ENCODE data around the gene CTBP1.
"Not testable (repeated sequence)": the region's sequence is repeated elsewhere in the genome, so short reads cannot be mapped to it uniquely, and the experiment has no call there.

The CTBP1 gene

GRCh38 chr4:1239141-1239949, 9.6 kb downstream of the CTBP1 start:
- Histone ChIP-seq H3K27me3 (ENCODE audit: control insufficient read depth, insufficient read depth, low read length) (no peaks in the 10 kb centered on the region), H3K4me3 (ENCODE audit: low read depth, low read length) (no peak overlapping the region), H3K4me1 (ENCODE audit: control insufficient read depth, insufficient read depth, low read length) (no peaks in the 10 kb centered on the region), H3K9ac (ENCODE audit: low read depth, low read length) (no peak overlapping the region), H3K9me3 (ENCODE audit: control insufficient read depth, insufficient read depth, low read length) (no peaks in the 10 kb centered on the region), H3K36me3 (ENCODE audit: control insufficient read depth, insufficient read depth, low read length) (peaks cover 40% of the 10 kb centered on the region)

DNA sequence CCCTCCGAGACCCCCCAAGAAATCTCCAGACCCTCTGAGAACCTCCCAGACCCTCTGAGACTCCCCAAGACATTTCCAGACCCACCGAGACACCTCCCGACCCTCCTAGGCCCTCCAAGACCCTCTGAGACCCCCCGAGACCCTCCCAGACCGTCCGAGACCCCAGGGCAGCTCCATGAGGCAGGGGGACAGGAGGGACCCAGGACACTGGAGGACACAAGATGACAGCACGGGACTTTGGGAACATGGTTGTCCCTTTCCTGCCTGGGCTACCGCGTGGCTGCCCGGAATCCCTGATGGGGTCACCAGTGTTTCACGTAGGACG, 10.3 kb downstream of the CTBP1 start:
- H3K9me3 ChIP-seq (ENCODE audit: control insufficient read depth, insufficient read depth, low read length), result no peaks in the 10 kb centered on the region
- peaks cover 44% of the 10 kb centered on the region for H3K36me3 ChIP-seq (ENCODE audit: control insufficient read depth, insufficient read depth, low read length)
- H3K4me3 ChIP-seq (ENCODE audit: low read depth, low read length), result no peak overlapping the region
- no peak overlapping the region for H3K9ac ChIP-seq (ENCODE audit: low read depth, low read length)
- H3K27me3 ChIP-seq (ENCODE audit: control insufficient read depth, insufficient read depth, low read length), result no peaks in the 10 kb centered on the region
- no peaks in the 10 kb centered on the region for H3K4me1 ChIP-seq (ENCODE audit: control insufficient read depth, insufficient read depth, low read length)

DNA sequence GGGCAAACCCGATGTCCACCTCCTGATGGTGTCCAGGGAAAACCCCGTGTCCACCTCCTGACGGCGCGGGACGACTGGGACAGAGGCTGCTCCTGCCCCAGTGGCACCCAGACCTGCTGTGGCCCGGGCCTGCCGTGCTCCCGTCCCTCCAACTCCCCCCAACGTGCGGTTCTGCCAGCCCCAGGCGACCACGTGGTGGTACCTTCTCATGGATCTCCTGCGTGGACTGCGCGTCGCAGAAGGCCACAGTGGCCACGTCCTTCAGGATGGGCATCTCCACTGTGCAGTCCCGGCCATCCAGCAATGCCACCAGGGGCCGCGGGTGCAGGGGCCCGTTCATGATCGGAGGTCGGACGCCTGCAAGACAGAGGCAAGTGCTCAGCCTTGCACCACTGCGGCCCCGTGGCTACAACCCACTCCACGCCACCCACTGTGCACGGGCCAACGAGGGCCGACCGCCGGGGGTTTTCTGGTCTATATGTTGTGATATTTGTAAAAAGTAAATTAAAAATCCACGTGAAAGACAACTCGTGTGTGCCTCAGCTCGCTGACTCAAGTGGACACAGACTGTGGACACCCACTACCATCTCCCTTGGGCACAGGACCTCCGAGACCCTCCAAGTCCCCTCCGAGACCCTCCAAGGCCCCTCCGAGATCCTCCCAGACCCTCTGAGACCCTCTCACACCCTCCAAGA, 10.8 kb downstream of the CTBP1 start:
- Histone ChIP-seq H3K4me3 (ENCODE audit: low read depth, low read length) (no peak overlapping the region), H3K27me3 (ENCODE audit: control insufficient read depth, insufficient read depth, low read length) (no peaks in the 10 kb centered on the region), H3K4me1 (ENCODE audit: control insufficient read depth, insufficient read depth, low read length) (no peaks in the 10 kb centered on the region), H3K9ac (ENCODE audit: low read depth, low read length) (no peak overlapping the region), H3K36me3 (ENCODE audit: control insufficient read depth, insufficient read depth, low read length) (peaks cover 49% of the 10 kb centered on the region), H3K9me3 (ENCODE audit: control insufficient read depth, insufficient read depth, low read length) (no peaks in the 10 kb centered on the region)

GRCh38 chr4:1237261-1237660, 11.7 kb downstream of the CTBP1 start:
- not testable (repeated sequence) for H3K9me3 ChIP-seq (ENCODE audit: control insufficient read depth, insufficient read depth, low read length); H3K27me3 ChIP-seq (ENCODE audit: control insufficient read depth, insufficient read depth, low read length); H3K9ac ChIP-seq (ENCODE audit: low read depth, low read length); H3K4me3 ChIP-seq (ENCODE audit: low read depth, low read length); H3K4me1 ChIP-seq (ENCODE audit: control insufficient read depth, insufficient read depth, low read length)
- peaks cover 54% of the 10 kb centered on the region for H3K36me3 ChIP-seq (ENCODE audit: control insufficient read depth, insufficient read depth, low read length)

DNA sequence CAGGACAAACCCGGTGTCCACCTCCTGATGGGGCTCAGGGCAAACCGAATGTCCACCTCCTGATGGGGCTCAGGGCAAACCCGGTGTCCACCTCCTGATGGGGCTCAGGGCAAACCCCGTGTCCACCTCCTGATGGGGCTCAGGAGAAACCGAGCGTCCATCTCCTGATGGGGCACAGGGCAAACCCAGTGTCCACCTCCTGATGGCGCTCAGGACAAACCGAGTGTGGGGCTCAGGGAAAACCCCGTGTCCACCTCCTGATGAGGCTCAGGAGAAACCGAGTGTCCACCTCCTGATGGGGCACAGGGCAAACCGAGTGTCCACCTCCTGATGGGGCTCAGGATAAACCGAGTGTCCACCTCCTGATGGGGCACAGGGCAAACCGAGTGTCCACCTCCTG, 12.1 kb downstream of the CTBP1 start:
- not testable (repeated sequence) for H3K9ac ChIP-seq (ENCODE audit: low read depth, low read length); H3K4me1 ChIP-seq (ENCODE audit: control insufficient read depth, insufficient read depth, low read length); H3K9me3 ChIP-seq (ENCODE audit: control insufficient read depth, insufficient read depth, low read length); H3K4me3 ChIP-seq (ENCODE audit: low read depth, low read length); H3K27me3 ChIP-seq (ENCODE audit: control insufficient read depth, insufficient read depth, low read length)
- peaks cover 55% of the 10 kb centered on the region for H3K36me3 ChIP-seq (ENCODE audit: control insufficient read depth, insufficient read depth, low read length)

- Histone ChIP-seq H3K9me3 (ENCODE audit: control insufficient read depth, insufficient read depth, low read length) (no peaks in the 10 kb centered on the region), H3K9ac (ENCODE audit: low read depth, low read length) (no peak overlapping the region)
These were observed 12.8 kb downstream of the CTBP1 start for GRCh38 chr4:1236103-1236641.

DNA sequence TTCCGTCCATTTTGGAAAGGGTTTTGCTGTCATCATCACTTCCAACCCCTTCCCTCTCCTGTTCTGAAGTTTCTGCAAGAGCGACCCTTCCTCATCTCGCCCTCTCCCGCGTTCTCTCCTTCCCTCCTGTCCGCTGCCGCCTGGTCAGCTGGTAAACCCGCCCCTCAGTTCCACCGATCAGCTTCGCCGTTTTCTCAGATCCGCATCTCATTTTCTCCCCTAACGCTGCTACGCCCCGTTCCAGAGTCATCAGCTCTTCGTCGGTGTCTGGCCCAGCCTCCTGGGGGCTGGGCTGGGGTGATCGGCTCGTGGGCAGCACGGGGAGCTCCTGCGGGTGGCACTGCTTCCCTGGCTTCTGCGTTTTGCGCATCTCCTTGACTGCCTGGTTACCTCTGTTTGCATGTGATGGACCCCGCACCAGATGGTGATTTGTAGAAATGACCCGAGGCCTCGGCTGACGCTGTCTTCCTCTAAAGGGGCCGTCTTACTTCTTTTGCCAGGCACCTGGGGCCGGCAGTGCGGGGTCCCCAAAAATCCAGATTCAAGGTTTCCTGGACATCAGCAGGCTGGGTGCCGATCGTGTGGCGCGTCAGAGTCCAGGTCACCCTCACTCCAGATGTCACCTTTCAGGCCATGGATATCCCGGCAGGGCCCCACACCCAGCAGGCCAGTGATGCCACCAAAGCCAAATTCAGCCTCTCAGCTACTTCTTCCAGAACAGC, 13.4 kb downstream of the CTBP1 start:
- Histone ChIP-seq H3K9me3 (ENCODE audit: control insufficient read depth, insufficient read depth, low read length) (no peaks in the 10 kb centered on the region), H3K4me1 (ENCODE audit: control insufficient read depth, insufficient read depth, low read length) (no peaks in the 10 kb centered on the region), H3K4me3 (ENCODE audit: low read depth, low read length) (no peak overlapping the region), H3K36me3 (ENCODE audit: control insufficient read depth, insufficient read depth, low read length) (peaks cover 61% of the 10 kb centered on the region), H3K9ac (ENCODE audit: low read depth, low read length) (no peak overlapping the region), H3K27me3 (ENCODE audit: control insufficient read depth, insufficient read depth, low read length) (no peaks in the 10 kb centered on the region)

More at GRCh38 chr4:1236103-1236641, 12.8 kb downstream of the CTBP1 start:
- H3K27me3 ChIP-seq (ENCODE audit: control insufficient read depth, insufficient read depth, low read length), result no peaks in the 10 kb centered on the region
- peaks cover 58% of the 10 kb centered on the region for H3K36me3 ChIP-seq (ENCODE audit: control insufficient read depth, insufficient read depth, low read length)
- no peaks in the 10 kb centered on the region for H3K4me1 ChIP-seq (ENCODE audit: control insufficient read depth, insufficient read depth, low read length)
- H3K4me3 ChIP-seq (ENCODE audit: low read depth, low read length), result no peak overlapping the region

DNA sequence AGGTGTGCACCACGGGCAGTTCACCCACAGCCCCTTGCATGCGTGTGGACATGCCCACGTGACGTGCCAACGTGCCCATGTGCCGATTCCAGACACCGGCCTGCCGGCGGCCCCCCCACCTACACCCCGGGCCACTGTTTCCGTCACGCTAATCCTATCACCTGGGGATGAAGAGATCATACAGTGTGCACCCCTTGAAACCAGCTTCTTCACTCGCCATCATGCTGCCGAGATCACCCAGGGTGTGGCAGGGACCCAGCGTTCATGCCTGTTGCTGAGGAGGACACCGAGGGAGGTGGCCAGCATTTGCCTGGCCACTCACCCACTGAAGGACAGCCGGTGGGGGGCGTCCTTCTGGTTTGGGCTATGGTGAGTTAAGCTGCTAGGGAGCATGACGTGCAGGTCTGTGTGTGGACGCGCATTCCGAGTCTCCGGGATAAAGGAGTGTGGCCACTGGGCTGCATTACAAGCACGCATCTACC, 14.1 kb downstream of the CTBP1 start:
- Histone ChIP-seq H3K36me3 (ENCODE audit: control insufficient read depth, insufficient read depth, low read length) (peaks cover 66% of the 10 kb centered on the region), H3K9me3 (ENCODE audit: control insufficient read depth, insufficient read depth, low read length) (no peaks in the 10 kb centered on the region), H3K4me3 (ENCODE audit: low read depth, low read length) (no peak overlapping the region), H3K4me1 (ENCODE audit: control insufficient read depth, insufficient read depth, low read length) (no peaks in the 10 kb centered on the region), H3K9ac (ENCODE audit: low read depth, low read length) (no peak overlapping the region), H3K27me3 (ENCODE audit: control insufficient read depth, insufficient read depth, low read length) (no peaks in the 10 kb centered on the region)

DNA sequence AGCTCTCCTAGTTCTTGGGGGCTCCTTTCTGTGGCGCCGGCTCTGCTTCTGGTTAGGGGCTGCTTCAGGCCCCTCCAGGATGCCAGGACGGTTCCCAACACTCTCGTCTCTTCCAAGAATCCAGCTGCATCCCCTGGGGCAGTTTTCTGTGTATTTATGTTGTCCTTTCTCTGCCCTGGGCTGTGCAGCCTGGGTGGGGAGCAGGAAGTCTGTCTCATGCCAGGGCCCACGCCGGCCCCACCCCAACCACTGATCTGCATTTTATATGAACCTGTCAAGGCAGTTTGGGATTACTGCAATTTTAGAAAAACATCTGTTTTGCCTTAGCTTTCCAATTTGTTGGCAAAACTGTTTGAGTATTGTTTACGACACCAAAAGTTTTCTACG, 14.6 kb downstream of the CTBP1 start:
- H3K4me3 ChIP-seq (ENCODE audit: low read depth, low read length), result no peak overlapping the region
- peaks cover 67% of the 10 kb centered on the region for H3K36me3 ChIP-seq (ENCODE audit: control insufficient read depth, insufficient read depth, low read length)
- no peaks in the 10 kb centered on the region for H3K4me1 ChIP-seq (ENCODE audit: control insufficient read depth, insufficient read depth, low read length)
- no peak overlapping the region for H3K9ac ChIP-seq (ENCODE audit: low read depth, low read length)
- H3K27me3 ChIP-seq (ENCODE audit: control insufficient read depth, insufficient read depth, low read length), result no peaks in the 10 kb centered on the region
- H3K9me3 ChIP-seq (ENCODE audit: control insufficient read depth, insufficient read depth, low read length), result no peaks in the 10 kb centered on the region

DNA sequence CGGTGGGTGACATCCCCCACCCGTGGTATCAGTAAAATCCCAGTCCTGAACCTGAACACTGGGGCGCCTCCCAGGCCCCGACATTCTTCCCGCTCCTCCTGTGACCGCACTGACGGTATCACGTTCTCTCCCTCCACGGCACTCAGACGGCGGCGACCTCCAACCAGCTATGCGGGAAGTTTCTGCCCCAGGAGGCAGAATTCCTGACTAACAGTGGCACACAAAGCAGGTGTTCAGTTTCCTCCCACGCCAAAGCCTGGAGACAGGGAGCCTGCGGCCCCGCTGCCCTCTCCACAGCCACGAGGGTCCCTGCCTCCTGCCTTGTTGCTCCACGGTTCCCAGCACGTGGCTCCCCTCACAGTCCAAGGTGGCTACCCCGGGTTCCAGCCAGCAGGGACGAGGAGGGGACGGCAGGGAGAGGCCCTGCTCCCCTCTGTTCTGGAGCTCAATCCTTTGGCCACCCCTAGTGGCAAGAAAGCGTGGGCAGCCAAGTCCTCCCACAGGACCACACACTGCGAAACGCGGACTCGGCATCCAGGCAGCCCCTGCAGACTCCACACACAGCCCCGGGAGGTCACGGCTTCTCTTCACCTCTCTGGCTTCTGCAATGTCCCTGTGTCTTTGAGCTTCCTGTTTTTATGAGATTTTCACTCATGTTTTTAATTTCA, 15.2 kb downstream of the CTBP1 start:
- Histone ChIP-seq H3K36me3 (ENCODE audit: control insufficient read depth, insufficient read depth, low read length) (peaks cover 72% of the 10 kb centered on the region), H3K9me3 (ENCODE audit: control insufficient read depth, insufficient read depth, low read length) (no peaks in the 10 kb centered on the region), H3K4me1 (ENCODE audit: control insufficient read depth, insufficient read depth, low read length) (no peaks in the 10 kb centered on the region), H3K9ac (ENCODE audit: low read depth, low read length) (no peak overlapping the region), H3K4me3 (ENCODE audit: low read depth, low read length) (no peak overlapping the region), H3K27me3 (ENCODE audit: control insufficient read depth, insufficient read depth, low read length) (no peaks in the 10 kb centered on the region)

All from iPS-15b (cell line).